ENCODE results near the gene OR7C1. TPM values are rescaled to one million over a fixed set of nuclear protein-coding genes. Genes with fewer than 3 reads are reported as not detected.
A peak's percentile ranks its signal among the peaks of the same experiment; 100 is the strongest.
"Not testable (repeated sequence)": the region's sequence is repeated elsewhere in the genome, so short reads cannot be mapped to it uniquely, and the experiment has no call there.

Gene OR7C1
- total RNA-seq, 1 experiment from 2014 or later = not detected

GRCh38 chr19:14796021-14796420 lies 39.0 kb downstream of the OR7C1 start:
- no peak overlapping the region for H3K4me3 ChIP-seq
- peaks cover 13% of the 10 kb centered on the region for H3K27me3 ChIP-seq
- no peaks in the 10 kb centered on the region for H3K9me3 ChIP-seq
- no peak for DNase-seq
- H3K36me3 ChIP-seq = no peaks in the 10 kb centered on the region

DNA sequence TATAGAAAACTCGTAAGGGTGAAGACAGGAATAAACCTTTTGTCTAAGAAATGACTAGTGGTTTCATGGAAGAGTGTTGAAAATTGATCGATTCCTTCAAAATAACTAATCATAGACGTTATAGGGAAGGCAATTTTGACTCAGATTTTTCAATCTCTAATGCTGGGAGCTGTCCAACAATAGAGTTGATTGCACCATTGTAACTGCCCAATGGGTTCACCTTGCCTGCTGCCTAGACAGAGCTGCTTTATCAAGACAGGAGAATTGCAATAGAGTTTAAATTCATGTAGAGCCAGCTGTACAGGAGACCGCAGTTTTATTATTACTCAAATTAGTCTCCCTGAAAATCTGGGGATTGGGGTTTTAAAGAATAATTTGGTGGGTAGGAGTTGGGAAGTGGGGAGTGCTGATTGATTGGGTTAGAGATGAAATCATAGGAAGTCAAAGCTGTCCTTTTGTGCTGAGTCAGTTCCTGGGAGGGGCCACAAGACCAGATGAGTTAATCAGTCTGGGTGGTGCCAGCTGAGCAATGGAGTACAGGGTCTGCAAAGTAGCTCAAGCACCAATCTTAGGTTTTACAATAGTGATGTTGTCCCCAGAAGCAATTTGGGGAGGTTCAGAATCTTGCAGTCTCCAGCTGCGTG lies 39.8 kb downstream of the OR7C1 start:
- H3K9me3 ChIP-seq = no peaks in the 10 kb centered on the region
- no peak overlapping the region for H3K4me3 ChIP-seq
- no peaks in the 10 kb centered on the region for H3K36me3 ChIP-seq
- DNase-seq = no peak
- peaks cover 15% of the 10 kb centered on the region for H3K27me3 ChIP-seq

- not testable (repeated sequence) for H3K36me3 ChIP-seq, H3K4me3 ChIP-seq, H3K9me3 ChIP-seq, H3K27me3 ChIP-seq, DNase-seq
These were observed 42.7 kb downstream of the OR7C1 start for GRCh38 chr19:14792250-14792649.

GRCh38 chr19:14786421-14786851 lies 48.5 kb downstream of the OR7C1 start:
- H3K36me3 ChIP-seq = no peaks in the 10 kb centered on the region
- H3K4me3 ChIP-seq = no peak overlapping the region
- H3K9me3 ChIP-seq = no peaks in the 10 kb centered on the region; the same call in 1 of the 2 replicates
- peak; percentile 20 for DNase-seq
- peaks cover 3% of the 10 kb centered on the region for H3K27me3 ChIP-seq

DNA sequence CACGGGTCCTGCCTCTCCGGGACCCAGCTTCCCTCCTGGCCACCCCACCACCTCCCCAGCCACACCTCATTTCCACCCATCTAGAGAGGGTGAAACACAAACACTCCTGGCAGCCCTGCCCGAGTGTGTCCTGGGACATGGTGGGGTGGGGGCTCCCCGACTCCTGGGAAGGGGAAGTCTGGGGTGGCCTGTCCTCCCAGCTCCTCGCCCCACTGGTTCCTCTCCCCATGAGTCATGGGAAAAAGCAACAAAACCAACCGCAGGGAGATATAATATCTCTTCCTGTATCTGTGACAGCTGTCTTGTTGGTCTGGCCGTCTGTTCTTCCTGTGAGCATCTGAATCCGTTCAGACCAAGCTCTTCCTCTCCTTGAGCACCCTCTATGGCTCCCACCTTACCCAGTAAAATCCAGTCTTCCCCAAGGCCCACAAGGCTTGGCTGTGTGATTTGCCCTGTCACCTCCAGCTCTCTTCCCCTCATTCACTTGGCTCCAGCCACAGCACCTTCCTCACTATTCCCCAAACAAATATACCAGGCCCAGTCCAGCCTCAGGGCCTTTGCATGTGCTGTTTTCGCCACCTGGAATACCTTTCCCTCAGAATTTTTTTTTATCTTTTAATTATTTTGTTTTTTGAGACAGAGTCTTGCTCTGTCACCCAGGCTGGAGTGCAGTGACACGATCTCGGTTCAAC lies 49.7 kb downstream of the OR7C1 start:
- H3K36me3 ChIP-seq, H3K27me3 ChIP-seq, H3K4me3 ChIP-seq, H3K9me3 ChIP-seq: not testable (repeated sequence)
- DNase-seq = peak; percentile 22

- H3K27me3 ChIP-seq, H3K36me3 ChIP-seq, H3K4me3 ChIP-seq, H3K9me3 ChIP-seq: not testable (repeated sequence)
- DNase-seq = peak; percentile 61
These were observed 50.3 kb downstream of the OR7C1 start for GRCh38 chr19:14784730-14785101.

- not testable (repeated sequence) for H3K9me3 ChIP-seq, DNase-seq, H3K36me3 ChIP-seq, H3K4me3 ChIP-seq, H3K27me3 ChIP-seq
These were observed 51.5 kb downstream of the OR7C1 start for GRCh38 chr19:14783410-14783998.

DNA sequence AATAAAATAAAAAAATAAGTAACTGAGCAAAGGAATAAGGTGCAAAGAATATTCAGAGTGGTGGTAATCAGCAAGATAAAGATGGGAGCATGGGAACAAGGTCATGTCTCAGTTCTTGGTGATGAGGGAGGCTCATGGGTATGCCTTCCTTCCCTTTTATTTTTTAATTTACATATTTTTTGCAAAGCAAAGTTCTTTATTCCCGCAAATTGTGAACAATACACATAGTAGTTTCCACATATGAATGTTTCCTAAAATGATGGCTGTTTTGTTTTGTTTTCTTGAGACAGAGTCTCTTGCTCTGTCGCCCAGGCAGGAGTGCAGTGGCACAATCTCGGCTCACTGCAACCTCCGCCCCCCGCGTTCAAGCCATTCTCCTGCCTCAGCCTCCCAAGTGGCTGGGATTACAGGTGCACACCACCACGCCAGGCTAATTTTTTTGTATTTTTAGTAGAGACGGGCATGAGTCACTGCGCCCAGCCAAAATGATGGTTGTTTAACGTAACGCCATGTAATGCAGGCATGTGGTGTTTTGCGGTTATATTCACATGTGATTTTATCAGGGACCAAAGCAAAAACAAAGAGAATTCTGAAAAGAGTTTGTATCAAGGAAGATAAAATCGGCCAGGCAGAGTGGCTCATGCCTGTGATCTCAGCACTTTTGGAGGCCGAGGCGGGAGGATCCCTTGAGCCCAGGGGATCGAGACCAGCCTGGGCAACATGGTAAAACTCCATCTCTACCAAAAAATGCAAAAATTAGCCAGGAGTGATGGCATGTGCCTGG lies 52.2 kb downstream of the OR7C1 start:
- no peak for DNase-seq
- no peak overlapping the region for H3K4me3 ChIP-seq
- H3K36me3 ChIP-seq = no peaks in the 10 kb centered on the region
- no peaks in the 10 kb centered on the region; the same call in 1 of the 2 replicates for H3K27me3 ChIP-seq
- no peaks in the 10 kb centered on the region for H3K9me3 ChIP-seq

GRCh38 chr19:14781713-14782536 lies 53.1 kb downstream of the OR7C1 start:
- not testable (repeated sequence) for H3K4me3 ChIP-seq, H3K9me3 ChIP-seq, H3K36me3 ChIP-seq, DNase-seq, H3K27me3 ChIP-seq

DNA sequence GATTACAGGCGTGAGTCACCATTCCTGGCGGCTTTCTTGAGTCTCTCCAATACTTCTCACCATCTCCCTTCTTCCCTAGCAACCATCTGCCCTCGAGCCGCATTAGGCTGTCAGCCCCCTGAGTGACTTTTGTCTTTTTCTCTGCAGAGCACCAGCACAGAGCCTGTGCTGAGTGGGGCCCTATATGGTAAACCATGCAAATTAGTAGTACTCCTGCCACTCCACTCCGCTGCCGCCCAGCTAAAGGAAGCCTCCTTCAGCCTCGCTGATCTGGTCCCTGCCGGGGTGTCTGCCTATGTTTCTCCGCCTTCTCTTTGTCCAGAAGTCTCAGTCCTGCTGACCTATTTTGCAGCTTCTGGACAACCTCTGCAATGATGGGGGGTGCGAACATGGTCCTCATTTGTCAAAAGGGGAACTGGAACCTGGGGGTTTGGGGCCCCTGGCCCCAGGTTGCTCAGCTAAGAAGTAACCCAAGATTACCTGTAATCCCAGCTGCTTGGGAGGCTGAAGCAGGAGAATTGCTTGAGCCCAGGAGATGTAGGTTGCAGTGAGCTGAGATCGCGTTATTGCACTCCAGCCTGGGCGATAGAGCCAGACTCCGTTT lies 54.3 kb downstream of the OR7C1 start:
- not testable (repeated sequence) for H3K4me3 ChIP-seq, H3K36me3 ChIP-seq, H3K27me3 ChIP-seq, H3K9me3 ChIP-seq, DNase-seq

- DNase-seq = no peak
- Histone ChIP-seq H3K4me3 (no peak overlapping the region), H3K36me3 (no peaks in the 10 kb centered on the region), H3K9me3 (no peaks in the 10 kb centered on the region), H3K27me3 (peaks cover 8% of the 10 kb centered on the region)
These were observed 55.8 kb downstream of the OR7C1 start for GRCh38 chr19:14779151-14779550.

GRCh38 chr19:14778110-14778845 lies 56.7 kb downstream of the OR7C1 start, which contains the start of gene ADGRE2:
TSS of gene ADGRE2 (minus strand) at chr19:14778560. CDS start at chr19:14776756, 1,804 bp downstream.
- not testable (repeated sequence) for DNase-seq, H3K9me3 ChIP-seq

GRCh38 chr19:14777645-14778044 lies 57.3 kb downstream of the OR7C1 start:
- not testable (repeated sequence) for H3K4me3 ChIP-seq, DNase-seq, H3K36me3 ChIP-seq, H3K27me3 ChIP-seq, H3K9me3 ChIP-seq

More at GRCh38 chr19:14778110-14778845, 56.7 kb downstream of the OR7C1 start, which contains the start of gene ADGRE2:
- not testable (repeated sequence) for H3K27me3 ChIP-seq, H3K36me3 ChIP-seq, H3K4me3 ChIP-seq

GRCh38 chr19:14775869-14776586 lies 59.0 kb downstream of the OR7C1 start:
- DNase-seq = no peak
- Histone ChIP-seq H3K4me3 (no peak overlapping the region), H3K27me3 (peaks cover 8% of the 10 kb centered on the region), H3K9me3 (no peaks in the 10 kb centered on the region), H3K36me3 (no peaks in the 10 kb centered on the region)

DNA sequence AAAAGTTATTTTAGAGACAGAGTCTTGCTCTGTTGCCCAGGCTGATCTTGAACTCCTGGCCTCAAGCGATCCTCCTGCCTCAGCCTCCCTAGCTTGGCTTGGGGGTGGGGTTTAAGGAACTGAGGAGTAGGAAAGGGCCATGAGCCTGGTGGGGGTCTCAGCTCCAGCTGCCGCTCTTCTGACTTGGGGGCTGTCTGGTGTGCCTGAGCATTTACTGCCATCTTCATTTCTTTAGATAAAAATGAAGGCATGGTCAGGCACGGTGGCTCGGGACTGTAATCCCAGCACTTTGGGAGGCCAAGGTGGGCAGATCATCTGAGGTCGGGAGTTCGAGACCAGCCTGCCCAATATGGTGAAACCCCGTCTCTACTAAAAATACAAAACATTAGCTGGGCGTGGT lies 59.7 kb downstream of the OR7C1 start:
- H3K4me3 ChIP-seq, H3K27me3 ChIP-seq: not testable (repeated sequence)

More for the DNA sequence above, 59.7 kb downstream of the OR7C1 start:
- not testable (repeated sequence) for H3K36me3 ChIP-seq, H3K9me3 ChIP-seq, DNase-seq

Data from MG63 (cell line).